ENCODE results near the gene POU6F2. TPM values are rescaled to one million over a fixed set of nuclear protein-coding genes. Genes with fewer than 3 reads are reported as not detected.
"Not testable (repeated sequence)": the region's sequence is repeated elsewhere in the genome, so short reads cannot be mapped to it uniquely, and the experiment has no call there.

The POU6F2 gene
- total RNA-seq, 1 donor from 2014 or later: 3.3 TPM

DNA sequence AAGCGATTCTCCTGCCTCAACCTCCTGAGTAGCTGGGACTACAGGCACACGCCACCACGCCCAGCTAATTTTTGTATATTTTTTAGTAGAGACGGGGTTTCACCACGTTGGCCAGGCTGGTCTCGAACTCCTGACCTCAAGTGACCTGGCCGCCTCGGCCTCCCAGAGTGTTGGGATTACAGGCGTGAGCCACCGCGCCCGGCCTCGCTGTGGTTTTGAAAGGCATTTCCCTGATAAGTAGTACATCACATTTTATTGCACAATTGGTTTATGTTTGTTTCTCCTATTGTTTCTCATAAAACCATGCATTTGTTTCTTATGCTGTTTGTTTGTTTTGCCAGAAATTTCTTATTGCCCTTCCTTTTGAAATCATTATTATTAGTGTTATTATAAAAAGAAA, 353.9 kb downstream of the POU6F2 start:
- not testable (repeated sequence) for DNase-seq (ENCODE audit: low spot score in 2 of 2); FAIRE-seq

DNA sequence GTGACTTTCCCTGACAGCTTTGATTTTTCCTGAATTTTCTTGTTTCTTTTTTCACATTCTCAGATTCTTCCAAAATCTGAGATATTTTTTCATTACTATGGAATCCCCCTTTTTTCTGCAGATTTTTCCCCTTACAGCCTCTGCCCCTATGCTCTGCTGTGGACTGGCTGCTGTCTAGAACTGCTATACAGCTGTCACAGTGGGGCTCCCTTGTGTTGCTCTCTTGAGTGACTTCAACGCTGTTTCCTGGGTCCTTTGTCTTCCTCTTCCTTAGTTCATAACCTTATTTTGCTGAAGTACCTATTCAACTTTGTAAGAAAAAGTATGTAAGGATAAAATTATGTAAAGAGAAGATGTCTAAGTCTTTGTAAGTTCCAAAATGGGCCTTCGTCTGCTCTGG, 354.4 kb downstream of the POU6F2 start:
- no peak for DNase-seq (ENCODE audit: low spot score in 2 of 2)

DNA sequence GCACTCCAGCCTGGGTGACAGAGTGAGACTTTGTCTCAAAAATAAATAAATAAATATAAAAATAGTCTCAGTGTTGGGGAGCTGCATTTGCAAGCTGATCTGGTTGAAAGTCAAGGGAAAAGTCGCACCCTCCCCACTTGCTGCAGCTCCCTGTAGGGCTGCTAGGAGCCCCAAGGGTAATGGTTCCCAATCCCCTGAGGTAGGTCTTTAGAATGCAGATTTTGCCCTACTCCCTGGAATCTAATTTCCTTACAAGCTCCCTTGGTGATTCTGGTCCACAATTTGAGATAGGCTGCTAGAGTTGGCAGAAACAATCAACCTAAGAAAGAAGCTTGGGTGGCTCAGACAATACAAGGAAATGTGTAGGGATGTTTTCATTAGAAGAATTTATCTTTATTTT, 356.0 kb downstream of the POU6F2 start:
- DNase-seq (ENCODE audit: low spot score in 2 of 2): no peak
- no peak for FAIRE-seq

More for the DNA sequence above, 354.4 kb downstream of the POU6F2 start:
- no peak for FAIRE-seq

GRCh38 chr7:39336442-39336841, 358.7 kb downstream of the POU6F2 start:
- no peak for FAIRE-seq

GRCh38 chr7:39338716-39339115, 361.0 kb downstream of the POU6F2 start:
- FAIRE-seq (no peak), DNase-seq (ENCODE audit: low spot score in 2 of 2) (no peak)

More at GRCh38 chr7:39336442-39336841, 358.7 kb downstream of the POU6F2 start:
- DNase-seq (ENCODE audit: low spot score in 2 of 2): no peak

GRCh38 chr7:39339591-39339990, 361.9 kb downstream of the POU6F2 start:
- no peak for DNase-seq (ENCODE audit: low spot score in 2 of 2)
- FAIRE-seq: no peak

- FAIRE-seq (no peak), DNase-seq (ENCODE audit: low spot score in 2 of 2) (no peak)
These were observed 363.4 kb downstream of the POU6F2 start for GRCh38 chr7:39341083-39341482.

DNA sequence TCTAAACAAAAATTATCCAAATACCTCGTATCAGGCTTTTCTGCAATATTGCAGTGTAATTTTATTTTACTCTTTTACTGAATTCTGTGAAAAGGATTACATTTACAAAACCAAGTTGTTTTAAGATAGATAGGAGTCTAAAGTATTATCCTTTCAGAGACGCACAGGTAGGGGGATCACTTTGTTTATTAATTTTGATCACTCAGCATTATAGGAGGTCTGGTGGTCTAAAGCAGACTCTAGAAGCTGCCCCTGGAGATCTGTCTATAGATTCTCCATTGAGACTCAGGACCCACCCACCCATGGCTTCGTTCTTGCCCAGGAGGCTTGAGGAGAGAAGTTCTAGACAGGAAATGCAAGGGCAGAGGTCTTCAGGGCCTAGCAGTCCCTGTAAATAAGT, 365.1 kb downstream of the POU6F2 start:
- no peak for FAIRE-seq
- DNase-seq (ENCODE audit: low spot score in 2 of 2): no peak

DNA sequence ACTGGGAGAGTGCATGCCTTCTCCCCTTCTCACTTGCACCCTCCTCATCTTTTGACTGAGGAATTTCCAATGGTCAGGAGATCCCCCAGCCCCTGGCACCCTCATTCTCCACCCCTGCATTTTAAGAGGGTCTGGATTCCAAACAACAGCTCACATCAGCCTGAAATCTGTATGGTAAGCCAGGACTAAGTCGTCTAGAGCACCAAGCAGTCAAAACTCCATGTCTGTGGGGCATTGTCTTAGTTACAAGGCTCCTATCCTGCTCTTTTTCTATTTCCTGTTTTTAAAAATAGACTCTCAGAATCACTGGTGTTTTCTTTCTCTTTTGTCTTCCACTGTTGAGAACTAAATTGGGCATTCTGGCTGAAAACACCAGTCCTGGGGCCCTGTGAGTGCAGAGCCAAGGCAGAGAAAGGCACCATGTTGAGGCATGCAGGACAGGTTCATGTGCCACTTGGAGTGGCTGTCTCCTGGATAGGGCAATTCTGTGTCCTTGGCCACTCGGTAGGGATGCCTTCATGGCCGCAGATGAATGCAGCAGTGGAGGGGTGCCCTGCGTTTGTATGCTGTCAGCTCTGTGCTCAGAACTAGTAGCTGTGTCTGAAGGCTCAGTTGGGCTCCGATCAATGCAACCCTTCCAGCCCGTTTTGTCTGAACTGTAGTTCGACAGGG, 371.9 kb downstream of the POU6F2 start:
- DNase-seq (ENCODE audit: low spot score in 2 of 2) (no peak), FAIRE-seq (no peak)

DNA sequence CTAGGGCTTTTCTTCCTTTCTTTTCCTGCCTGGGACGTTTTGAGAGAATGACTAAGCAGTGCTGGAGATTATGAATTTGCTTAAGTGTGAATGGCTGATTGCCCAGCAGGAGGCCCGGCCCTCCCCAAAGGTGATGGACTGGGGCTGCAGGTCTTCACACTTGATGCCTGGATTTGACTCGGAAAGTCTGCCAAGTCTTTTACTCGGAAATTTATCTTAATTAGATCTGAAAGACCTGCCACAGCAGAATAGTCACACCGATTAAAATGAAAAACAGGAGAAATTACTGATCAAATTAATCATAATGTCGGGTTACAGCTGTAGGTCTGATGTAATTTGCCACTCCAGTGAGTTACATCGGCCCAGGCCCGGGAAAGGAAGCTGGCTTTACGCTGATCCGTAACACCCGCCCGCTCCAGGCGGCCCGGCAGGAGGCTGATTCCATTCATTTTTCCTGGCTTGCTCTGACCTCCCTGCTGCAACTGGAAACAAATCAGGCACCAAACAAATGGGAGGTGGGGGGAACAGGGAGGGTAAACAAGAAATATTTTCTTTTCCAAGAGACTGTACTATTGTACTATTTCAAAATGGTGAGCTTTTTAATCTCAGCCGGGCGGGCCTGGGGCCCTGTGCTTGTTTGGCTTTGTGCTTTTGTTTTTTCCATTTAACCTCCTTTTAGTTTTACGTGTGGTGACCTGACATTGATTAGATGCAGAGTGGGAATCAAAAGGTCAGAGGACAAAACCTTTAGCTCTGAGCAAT, 376.1 kb downstream of the POU6F2 start:
- DNase-seq (ENCODE audit: low spot score in 2 of 2) (no peak), FAIRE-seq (no peak)

- no peak for DNase-seq (ENCODE audit: low spot score in 2 of 2)
- FAIRE-seq: no peak
These were observed 378.0 kb downstream of the POU6F2 start for GRCh38 chr7:39355664-39356063.

DNA sequence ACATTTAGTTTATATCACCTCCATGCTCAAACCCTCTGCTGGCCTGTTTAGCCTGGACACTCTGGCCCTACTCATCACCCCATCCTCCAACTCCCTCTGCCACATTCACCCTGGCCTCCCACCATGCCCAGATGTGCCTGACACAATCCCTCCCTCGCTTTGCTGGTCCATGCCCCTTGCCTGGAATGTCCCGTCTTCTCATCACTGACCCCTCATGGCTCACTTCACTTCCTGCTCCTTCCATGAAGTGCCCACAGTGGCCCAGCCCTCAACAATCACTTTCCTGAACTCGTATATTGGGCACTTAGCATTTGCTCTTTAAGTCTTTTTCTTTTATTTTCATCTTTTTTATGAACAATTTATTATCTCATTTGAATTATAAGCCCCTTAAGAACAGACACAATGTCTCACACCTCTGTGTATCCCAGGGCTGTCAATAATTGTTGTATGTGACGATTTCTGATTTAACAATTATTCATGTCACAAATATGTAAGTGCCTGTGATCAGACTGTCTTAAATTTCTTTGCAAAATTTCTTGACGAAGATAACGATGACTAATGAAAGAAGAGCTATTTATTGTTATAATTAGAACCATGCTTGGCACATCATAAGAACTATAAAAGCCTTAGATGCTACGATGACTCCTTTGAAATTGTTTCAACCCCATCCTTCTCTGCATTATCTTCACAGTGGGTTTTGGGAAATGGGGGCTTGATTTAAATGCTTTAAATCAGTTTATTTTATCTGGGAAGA, 378.6 kb downstream of the POU6F2 start:
- FAIRE-seq (no peak), DNase-seq (ENCODE audit: low spot score in 2 of 2) (no peak)

- no peak for FAIRE-seq
These were observed 379.9 kb downstream of the POU6F2 start for GRCh38 chr7:39357648-39358047.

GRCh38 chr7:39360038-39360437, 382.3 kb downstream of the POU6F2 start:
- FAIRE-seq (no peak), DNase-seq (ENCODE audit: low spot score in 2 of 2) (no peak)

More at GRCh38 chr7:39357648-39358047, 379.9 kb downstream of the POU6F2 start:
- no peak for DNase-seq (ENCODE audit: low spot score in 2 of 2)

- DNase-seq (ENCODE audit: low spot score in 2 of 2): no peak
- FAIRE-seq: no peak
These were observed 383.1 kb downstream of the POU6F2 start for GRCh38 chr7:39360766-39361165.

DNA sequence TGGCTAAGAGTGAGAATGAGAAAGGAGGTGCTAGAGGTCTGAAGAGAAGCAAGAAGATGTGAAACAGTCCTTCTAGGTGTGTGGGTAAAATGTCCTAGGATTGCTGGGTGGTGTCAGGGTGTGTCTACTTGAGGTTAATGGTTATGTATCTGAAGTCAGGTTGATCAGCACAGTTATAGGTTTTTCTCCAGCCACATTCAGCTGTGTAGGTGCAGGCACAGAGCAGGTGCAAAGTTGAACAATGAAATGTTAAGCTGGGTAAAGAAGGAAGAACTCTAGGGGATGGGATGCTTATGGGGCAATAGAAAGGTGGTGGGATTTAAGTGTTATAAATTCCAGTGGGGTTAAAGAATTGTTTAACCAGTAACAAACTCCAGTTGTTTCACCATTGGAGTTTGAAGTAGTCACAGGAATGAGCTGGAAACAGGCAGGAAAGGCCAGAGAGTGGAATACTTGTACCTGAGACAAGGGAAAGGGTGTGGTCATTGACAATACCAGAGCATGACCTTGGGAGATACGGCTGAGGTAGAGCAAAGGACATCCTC, 388.1 kb downstream of the POU6F2 start:
- FAIRE-seq: no peak

DNA sequence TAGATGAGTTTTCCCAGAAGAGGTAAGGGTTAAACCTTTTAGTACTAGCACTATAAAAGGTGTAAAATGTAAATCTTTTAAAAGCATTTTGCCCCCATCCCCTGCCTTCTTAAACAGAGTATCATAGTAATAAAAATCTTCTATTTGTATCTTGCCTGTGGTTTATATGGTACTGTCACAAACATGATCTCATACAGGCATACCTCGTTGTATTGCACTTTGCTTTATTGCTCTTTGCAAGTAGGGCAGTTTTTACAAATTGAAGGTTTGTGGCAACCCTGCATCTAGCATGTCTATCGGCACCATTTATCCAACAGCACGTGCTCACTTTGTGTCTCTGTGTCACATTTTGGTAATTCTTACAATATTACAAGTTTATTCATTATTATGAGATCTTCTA, 389.7 kb downstream of the POU6F2 start:
- FAIRE-seq: no peak
- no peak for DNase-seq (ENCODE audit: low spot score in 2 of 2)

More for the DNA sequence above, 388.1 kb downstream of the POU6F2 start:
- no peak for DNase-seq (ENCODE audit: low spot score in 2 of 2)

DNA sequence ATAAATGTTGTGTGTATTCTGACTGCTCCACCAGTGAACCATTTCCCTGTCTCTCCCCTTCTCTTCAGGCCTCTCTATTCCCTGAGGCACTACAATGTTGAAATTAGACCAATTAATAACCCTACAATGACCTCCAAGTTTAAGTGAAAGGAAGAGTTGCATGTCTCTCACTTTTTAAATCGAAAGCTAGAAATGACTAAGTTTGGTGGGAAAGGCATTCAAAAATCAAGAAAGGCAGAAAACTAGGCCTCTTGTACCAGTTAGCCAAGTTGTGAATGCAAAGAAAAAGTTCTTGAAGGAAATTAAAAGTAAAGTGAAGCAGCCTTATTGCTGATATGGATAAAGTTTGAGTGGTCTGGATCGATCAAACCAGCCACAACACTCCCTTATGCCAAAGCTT, 390.2 kb downstream of the POU6F2 start:
- FAIRE-seq (no peak), DNase-seq (ENCODE audit: low spot score in 2 of 2) (no peak)

- FAIRE-seq (no peak), DNase-seq (ENCODE audit: low spot score in 2 of 2) (no peak)
These were observed 394.7 kb downstream of the POU6F2 start for GRCh38 chr7:39372383-39372782.

DNA sequence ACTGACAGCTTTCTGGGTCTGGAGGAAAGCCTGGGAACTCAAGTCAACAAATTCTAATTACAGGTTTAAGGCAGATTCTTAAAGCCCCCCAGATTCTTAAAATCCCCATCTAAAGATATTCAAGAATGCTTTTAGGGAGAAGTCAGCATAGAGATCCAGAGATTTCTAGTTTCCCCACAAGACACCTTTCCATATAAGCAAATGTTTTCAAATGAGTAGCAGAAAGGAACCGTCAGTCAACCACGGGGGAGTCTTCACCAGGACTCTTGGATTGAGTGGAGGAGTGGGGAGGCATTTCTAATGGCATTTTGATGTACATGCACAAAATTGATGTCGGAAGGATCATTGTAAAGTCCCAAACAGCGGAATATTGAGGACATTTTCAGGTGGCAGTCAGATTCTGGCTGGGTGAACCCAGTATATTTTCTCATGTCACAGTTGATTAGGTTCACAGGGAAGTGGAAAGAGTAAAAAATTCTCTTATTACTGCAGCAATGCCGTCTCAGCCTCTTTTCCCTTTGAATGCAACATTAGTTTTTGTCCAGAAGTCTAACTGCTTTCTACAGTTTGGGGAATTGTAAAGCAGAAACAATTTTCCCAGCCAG, 396.8 kb downstream of the POU6F2 start:
- DNase-seq (ENCODE audit: low spot score in 2 of 2) (no peak), FAIRE-seq (no peak)
